IPS DF 6.9 (cell line): ENCODE results near the gene SRRM3.
A peak's percentile ranks its signal among the peaks of the same experiment; 100 is the strongest.

Source experiments
- DNase-seq: peaks from one replicate; pipeline ENCODE4 v3.0.0-alpha.2; 2013; ENCODE audit warnings: low read depth, low spot score
- H3K27ac ChIP-seq: one replicate; pipeline ENCODE4 v1.5.1; 2013; ENCODE audit warnings: low read length, control low read depth
- H3K27me3 ChIP-seq: 2 replicates; pipeline ENCODE4 v1.6.1; 2013; ENCODE audit warnings: mild to moderate bottlenecking, low read length; ENCODE audit not compliant: control insufficient read depth, insufficient read depth
- H3K36me3 ChIP-seq: 2 replicates; pipeline ENCODE4 v1.6.1; 2013; ENCODE audit warnings: low read length; ENCODE audit not compliant: control insufficient read depth, insufficient read depth
- H3K4me1 ChIP-seq: 2 replicates; pipeline ENCODE4 v1.6.1; 2013; ENCODE audit warnings: low read length; ENCODE audit not compliant: control insufficient read depth, insufficient read depth
- H3K4me3 ChIP-seq: 2 replicates; pipeline ENCODE4 v1.5.1; 2013; ENCODE audit warnings: mild to moderate bottlenecking, low read length
- H3K9me3 ChIP-seq: 2 replicates; pipeline ENCODE4 v1.6.1; 2013; ENCODE audit warnings: low read length, inconsistent platforms; ENCODE audit not compliant: control insufficient read depth, insufficient read depth
- WGBS: extraction: QIAGEN DNeasy Blood & Tissue Kit; methylation state at CpG from one replicate; pipeline ENCODE4 v1.1.7; 2013; ENCODE audit warnings: mixed read lengths, missing lambda C conversion rate; ENCODE audit not compliant: insufficient read length, insufficient coverage; 5-methylcytosine and 5-hydroxymethylcytosine counted together

SRRM3 gene

DNA sequence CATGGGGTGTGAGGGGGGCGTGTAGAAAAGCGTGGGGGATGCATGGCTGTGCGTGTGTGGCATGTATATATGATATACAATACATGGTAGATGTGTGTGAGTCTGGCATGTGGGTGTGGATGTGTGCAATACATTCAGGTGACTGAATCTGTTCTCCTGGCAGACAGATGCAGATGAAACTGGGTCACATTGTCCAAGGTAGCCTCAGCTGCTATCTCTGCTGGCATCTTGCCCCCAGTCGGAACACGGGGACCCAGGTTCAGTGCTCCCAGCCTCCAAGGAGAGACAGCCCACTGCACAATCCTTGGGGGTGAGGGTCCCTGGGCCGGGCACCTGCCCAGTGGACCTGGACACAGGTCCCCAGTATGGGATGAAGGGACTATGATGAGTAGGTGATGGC lies 12.4 kb upstream of the SRRM3 start:
- no peak for DNase-seq
- WGBS, result no CpG with 5 or more reads among the region's 6 CpGs
- H3K9me3 ChIP-seq, result no peaks in the 10 kb centered on the region

DNA sequence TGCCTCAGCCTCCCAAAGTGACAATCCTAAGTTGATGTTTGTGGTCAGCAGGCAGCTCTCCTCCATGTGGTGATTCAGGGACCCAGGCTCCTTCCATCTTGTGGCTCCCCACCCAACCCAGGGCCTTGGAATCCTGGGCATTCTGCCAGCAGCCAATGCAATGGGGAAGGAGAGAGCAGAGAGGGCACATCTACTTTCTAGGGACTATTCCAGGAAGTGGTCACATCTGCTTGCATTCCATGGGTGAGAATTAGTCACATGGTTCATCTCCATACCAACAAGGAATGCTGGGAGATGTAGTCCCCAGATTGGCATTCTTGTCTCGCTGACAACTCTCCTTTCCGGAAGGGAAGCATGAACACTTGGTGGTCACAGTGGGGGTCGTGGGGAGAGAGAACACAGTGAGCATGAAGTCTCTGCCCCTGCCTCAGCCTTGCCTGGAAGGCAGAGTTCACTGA lies 9.9 kb upstream of the SRRM3 start:
- Histone ChIP-seq H3K27me3 (no peaks in the 10 kb centered on the region), H3K36me3 (no peaks in the 10 kb centered on the region), H3K4me1 (peaks cover 2% of the 10 kb centered on the region; the same call in 1 of the 2 replicates), H3K9me3 (no peaks in the 10 kb centered on the region), H3K4me3 (no peak overlapping the region), H3K27ac (no peak overlapping the region)
- peak; percentile 70 for DNase-seq
- WGBS, result no CpG with 5 or more reads among the region's 3 CpGs

More for the DNA sequence above, 12.4 kb upstream of the SRRM3 start:
- Histone ChIP-seq H3K27me3 (no peaks in the 10 kb centered on the region), H3K4me1 (peaks cover 4% of the 10 kb centered on the region), H3K27ac (no peak overlapping the region), H3K4me3 (no peak overlapping the region), H3K36me3 (no peaks in the 10 kb centered on the region)

DNA sequence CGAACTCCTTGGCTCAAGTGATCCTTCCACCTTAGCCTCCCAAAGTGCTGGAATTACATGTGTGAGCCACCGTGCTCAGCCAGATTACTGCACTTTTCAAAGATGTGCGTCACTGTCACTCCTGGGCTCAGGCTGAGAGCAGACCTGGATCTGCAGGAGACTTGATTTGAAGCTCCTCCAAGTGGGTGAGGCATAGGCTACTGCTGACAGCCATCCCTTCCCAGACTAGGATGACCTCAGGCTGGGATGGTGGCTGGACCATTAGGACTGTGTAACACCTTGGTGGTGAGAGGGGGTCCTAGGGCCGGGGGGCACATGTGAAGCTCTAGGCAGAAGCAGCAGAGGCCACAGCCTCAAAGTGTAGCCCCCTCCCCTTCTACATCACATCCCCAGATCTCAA lies 8.2 kb upstream of the SRRM3 start:
- Histone ChIP-seq H3K4me3 (no peak overlapping the region), H3K36me3 (no peaks in the 10 kb centered on the region), H3K4me1 (peaks cover 2% of the 10 kb centered on the region), H3K27ac (no peak overlapping the region), H3K9me3 (no peaks in the 10 kb centered on the region), H3K27me3 (no peaks in the 10 kb centered on the region)
- WGBS, result no CpG with 5 or more reads among the region's 4 CpGs
- DNase-seq, result no peak

DNA sequence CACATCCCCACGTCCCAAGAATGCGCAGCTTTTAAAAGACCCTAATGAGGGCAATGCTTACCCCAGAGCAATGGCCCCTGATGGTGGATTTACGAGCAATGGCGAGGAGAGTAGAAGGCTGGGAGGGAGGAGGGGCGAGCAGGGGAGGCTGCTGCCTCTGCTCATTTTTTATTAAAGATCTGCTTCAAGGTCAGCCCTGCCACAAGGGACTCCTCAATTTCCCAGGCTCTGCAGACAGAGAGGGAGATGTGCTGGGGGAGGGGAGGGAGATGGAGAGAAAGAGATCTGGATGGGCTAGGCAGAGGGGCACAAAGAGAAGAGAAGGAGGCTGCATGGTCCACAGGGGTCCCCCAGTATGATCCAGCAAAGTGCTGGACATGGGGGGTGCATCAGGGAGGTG lies 7.8 kb upstream of the SRRM3 start:
- Histone ChIP-seq H3K4me1 (peaks cover 4% of the 10 kb centered on the region), H3K4me3 (no peak overlapping the region), H3K9me3 (no peaks in the 10 kb centered on the region), H3K36me3 (no peaks in the 10 kb centered on the region), H3K27me3 (no peaks in the 10 kb centered on the region), H3K27ac (no peak overlapping the region)
- DNase-seq, result no peak
- no CpG with 5 or more reads among the region's 5 CpGs for WGBS

DNA sequence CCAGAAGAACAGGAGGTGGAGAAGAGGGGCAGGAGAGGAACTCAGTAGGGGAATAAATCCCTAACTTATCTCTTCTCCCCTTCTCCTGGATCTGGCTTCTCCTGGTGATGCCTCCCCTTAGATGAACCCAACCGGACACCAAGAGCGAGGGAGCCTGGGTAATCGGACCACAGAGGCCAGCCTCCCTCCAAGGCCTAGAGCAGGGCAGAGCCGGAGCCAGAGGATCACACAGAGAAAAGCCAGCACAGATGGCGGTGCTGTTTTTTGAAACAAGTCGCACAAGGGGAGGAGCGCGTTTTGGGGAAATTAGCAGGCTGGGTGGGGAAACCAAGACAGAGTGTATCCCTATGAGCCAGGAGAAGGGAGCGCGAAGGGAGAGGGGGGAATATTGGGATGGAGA lies 4.9 kb upstream of the SRRM3 start:
- WGBS, result no CpG with 5 or more reads among the region's 10 CpGs
- no peak for DNase-seq
- H3K36me3 ChIP-seq, result no peaks in the 10 kb centered on the region
- no peaks in the 10 kb centered on the region for H3K27me3 ChIP-seq
- H3K9me3 ChIP-seq, result no peaks in the 10 kb centered on the region
- H3K4me1 ChIP-seq, result peaks cover 5% of the 10 kb centered on the region
- H3K4me3 ChIP-seq, result no peak overlapping the region
- no peak overlapping the region for H3K27ac ChIP-seq

DNA sequence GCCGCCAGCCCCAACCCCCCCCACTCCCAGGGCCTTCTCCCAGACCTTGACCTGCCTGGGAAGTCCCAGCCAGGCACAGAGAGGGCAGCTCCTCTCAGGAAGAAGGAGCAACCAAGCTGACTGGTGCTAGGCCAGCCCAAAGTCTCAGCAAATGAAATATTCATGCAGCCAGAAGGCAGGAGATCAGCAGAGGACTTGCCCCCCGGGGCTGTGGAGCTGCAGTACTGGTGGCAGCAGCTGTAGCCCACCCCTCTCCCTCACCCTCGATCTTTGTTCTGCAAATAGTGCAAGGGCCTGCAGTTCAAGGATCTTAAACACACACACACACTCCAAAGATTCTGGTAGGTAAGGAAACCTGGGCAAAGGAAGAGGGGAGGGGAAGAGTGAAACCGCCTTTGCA lies 3.5 kb upstream of the SRRM3 start:
- Histone ChIP-seq H3K4me3 (no peak overlapping the region), H3K4me1 (peaks cover 5% of the 10 kb centered on the region), H3K27ac (no peak overlapping the region), H3K27me3 (no peaks in the 10 kb centered on the region), H3K9me3 (no peaks in the 10 kb centered on the region), H3K36me3 (no peaks in the 10 kb centered on the region)
- WGBS, result no CpG with 5 or more reads among the region's 4 CpGs
- DNase-seq, result no peak

DNA sequence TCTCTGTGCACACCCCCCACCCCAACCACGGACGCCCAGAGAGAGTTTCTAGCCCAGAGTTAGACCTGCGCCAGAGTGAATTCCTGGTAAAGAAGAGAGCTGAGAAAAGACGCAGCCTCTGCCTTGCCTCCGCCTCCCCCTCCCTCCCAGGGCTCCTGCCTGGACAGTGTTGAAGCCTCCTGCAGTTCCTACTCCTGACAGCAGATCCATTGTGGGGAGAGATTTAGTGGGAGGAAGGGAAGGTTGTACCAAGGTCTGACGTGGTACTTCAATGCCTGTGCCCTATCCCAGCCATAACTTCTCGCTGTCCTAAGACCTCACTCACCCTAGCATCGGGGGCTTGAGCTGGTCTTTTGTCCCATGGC lies 952 bp downstream of the SRRM3 start:
- H3K27ac ChIP-seq, result no peak overlapping the region
- WGBS, result no CpG with 5 or more reads among the region's 8 CpGs
- H3K4me1 ChIP-seq, result peaks cover 3% of the 10 kb centered on the region; the same call in 1 of the 2 replicates
- H3K4me3 ChIP-seq, result no peak overlapping the region
- no peak for DNase-seq
- no peaks in the 10 kb centered on the region for H3K27me3 ChIP-seq
- no peaks in the 10 kb centered on the region for H3K9me3 ChIP-seq
- H3K36me3 ChIP-seq, result no peaks in the 10 kb centered on the region

DNA sequence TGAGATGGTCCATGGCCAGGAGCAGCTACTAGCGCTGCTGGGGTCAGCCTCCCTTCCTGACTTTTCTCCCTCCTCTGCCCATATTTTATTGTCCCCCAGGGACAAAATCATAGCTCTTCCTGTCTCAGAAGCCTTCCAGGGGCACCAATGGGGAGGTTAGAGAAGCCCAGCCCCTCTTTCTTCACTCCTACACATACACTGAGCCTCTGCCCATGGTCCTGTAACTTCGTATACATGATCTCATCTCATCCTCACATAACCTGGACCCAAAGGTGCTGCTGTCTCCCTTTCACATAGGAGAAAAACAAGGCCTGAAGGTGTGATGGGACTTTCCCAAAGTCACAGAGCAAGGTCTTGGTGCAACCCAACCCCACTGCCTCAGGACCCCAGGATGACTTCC lies 2.5 kb downstream of the SRRM3 start:
- H3K9me3 ChIP-seq, result no peaks in the 10 kb centered on the region
- H3K27me3 ChIP-seq, result no peaks in the 10 kb centered on the region
- no peaks in the 10 kb centered on the region for H3K4me1 ChIP-seq
- DNase-seq, result no peak
- no CpG with 5 or more reads among the region's 2 CpGs for WGBS
- no peak overlapping the region for H3K4me3 ChIP-seq
- H3K36me3 ChIP-seq, result no peaks in the 10 kb centered on the region
- no peak overlapping the region for H3K27ac ChIP-seq

DNA sequence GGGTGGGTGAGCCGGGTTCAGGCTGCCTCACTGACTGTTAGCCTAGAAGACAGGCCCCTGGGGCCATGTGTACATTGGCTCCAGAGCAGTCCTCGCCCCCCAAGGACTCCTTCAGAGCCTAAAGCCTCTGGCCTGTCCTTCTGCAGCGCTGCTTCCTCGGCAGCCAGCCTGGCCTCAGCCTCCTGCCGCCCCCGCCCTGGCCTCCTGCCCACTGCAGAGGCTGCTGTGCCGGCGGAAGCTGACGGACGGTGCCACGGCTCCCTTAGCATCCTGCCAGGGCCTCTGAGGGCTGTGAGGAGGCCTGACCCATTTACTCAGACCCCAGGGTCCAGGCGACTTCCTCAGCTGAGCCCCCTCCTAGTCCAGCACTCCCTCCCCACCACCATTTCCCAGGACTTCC lies 4.9 kb downstream of the SRRM3 start:
- Histone ChIP-seq H3K4me1 (no peaks in the 10 kb centered on the region), H3K9me3 (no peaks in the 10 kb centered on the region), H3K4me3 (no peak overlapping the region), H3K27ac (no peak overlapping the region), H3K36me3 (no peaks in the 10 kb centered on the region), H3K27me3 (no peaks in the 10 kb centered on the region)
- WGBS, result no CpG with 5 or more reads among the region's 12 CpGs
- no peak for DNase-seq

DNA sequence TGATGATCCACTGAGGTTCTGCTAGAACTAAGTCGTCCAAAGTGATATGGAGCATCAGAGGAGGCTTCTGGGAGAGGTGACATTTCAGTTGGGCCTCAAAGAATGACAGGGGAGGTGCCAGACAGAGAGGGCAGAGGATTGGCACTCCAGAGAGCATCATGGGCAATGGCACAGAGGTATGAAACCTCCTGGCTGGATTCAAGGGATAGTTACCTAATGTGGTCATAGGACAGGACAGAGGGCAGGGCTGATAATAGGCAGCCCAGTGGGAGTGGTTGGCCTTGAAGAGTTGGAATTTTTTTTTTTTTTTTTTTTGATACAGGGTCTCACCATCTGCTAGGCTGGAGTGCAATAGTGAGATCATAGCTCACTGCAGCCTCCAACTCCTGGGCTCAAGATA lies 7.6 kb downstream of the SRRM3 start:
- H3K9me3 ChIP-seq, result no peaks in the 10 kb centered on the region
- no peak overlapping the region for H3K4me3 ChIP-seq
- H3K27me3 ChIP-seq, result no peaks in the 10 kb centered on the region; the same call in 1 of the 2 replicates
- WGBS, result no CpG with 5 or more reads among the region's 1 CpG
- H3K4me1 ChIP-seq, result no peaks in the 10 kb centered on the region
- DNase-seq, result no peak
- no peak overlapping the region for H3K27ac ChIP-seq
- H3K36me3 ChIP-seq, result no peaks in the 10 kb centered on the region

DNA sequence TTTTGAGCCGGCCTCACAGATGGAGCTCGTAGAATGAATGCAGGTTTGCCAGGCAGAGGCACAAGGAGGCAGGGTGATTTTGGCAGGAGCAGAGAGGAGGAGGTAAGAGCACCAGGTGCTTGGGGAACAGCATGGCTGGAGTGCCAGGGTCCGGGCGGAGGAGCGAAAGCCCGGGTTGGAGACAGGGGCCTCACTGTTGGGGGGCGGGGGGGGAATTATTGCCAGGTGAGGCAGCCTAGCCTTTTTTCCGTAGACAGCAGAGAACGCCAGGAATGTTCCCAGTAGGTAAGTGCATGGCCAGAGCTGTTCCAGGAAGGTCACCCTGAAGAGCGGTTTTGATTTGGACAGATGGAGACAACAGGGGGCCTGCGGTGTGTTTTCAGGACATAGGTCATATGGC lies 9.5 kb downstream of the SRRM3 start:
- Histone ChIP-seq H3K36me3 (no peaks in the 10 kb centered on the region), H3K27me3 (no peaks in the 10 kb centered on the region; the same call in 1 of the 2 replicates), H3K4me3 (no peak overlapping the region), H3K9me3 (no peaks in the 10 kb centered on the region), H3K4me1 (no peaks in the 10 kb centered on the region), H3K27ac (no peak overlapping the region)
- no CpG with 5 or more reads among the region's 11 CpGs for WGBS
- DNase-seq, result no peak
